Measurements from ENCODE around the gene NCOA3. TPM values are rescaled to one million over a fixed set of nuclear protein-coding genes. Genes with fewer than 3 reads are reported as not detected.

NCOA3 gene
- total RNA-seq, 2 experiments from 2014 or later, result 59.1 to 70.6 TPM

DNA sequence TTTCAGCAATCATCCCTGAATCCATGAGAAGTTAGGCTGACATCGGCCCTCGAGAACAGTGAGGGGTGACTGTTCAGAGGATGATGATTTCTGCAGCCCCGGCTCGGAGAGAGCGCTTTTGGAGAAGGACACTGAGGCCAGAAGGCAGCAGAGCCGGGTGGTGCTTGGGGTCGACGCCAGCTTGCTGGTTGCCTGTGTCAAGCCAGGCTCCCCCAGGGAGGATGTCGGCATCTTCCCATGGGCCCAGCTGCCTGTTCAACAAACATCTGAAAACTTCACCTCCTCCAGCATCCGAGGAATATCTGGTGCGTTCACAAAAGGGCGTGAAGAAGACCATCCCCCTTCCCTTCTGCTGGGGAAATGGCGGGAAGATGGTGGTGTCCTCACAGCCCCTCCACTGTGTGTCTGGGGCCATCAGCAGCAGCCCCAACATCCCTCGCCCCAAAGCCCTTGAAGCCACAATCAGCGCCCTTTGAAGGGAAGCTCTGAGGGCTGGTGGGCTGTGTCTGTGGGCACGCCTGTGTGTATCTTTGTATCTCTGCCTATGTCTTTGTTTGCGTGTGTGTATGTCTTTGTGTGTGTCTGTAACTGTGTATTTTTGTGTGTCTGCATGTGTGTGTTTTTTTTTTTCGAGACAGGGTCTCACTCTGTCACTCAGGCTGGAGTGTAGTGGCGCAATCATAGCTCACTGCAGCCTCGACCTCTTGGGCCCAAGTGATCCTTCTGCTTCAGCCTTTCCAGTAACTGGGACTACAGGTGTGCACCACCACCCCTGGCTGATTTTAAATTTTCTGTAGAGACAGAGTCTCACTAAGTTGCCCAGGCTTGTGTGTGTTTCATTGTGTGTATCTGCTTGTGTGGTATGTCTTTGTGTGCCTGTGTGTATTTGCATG is 185.7 kb downstream of the NCOA3 start:
- CTCF ChIA-PET, result no interaction called here

DNA sequence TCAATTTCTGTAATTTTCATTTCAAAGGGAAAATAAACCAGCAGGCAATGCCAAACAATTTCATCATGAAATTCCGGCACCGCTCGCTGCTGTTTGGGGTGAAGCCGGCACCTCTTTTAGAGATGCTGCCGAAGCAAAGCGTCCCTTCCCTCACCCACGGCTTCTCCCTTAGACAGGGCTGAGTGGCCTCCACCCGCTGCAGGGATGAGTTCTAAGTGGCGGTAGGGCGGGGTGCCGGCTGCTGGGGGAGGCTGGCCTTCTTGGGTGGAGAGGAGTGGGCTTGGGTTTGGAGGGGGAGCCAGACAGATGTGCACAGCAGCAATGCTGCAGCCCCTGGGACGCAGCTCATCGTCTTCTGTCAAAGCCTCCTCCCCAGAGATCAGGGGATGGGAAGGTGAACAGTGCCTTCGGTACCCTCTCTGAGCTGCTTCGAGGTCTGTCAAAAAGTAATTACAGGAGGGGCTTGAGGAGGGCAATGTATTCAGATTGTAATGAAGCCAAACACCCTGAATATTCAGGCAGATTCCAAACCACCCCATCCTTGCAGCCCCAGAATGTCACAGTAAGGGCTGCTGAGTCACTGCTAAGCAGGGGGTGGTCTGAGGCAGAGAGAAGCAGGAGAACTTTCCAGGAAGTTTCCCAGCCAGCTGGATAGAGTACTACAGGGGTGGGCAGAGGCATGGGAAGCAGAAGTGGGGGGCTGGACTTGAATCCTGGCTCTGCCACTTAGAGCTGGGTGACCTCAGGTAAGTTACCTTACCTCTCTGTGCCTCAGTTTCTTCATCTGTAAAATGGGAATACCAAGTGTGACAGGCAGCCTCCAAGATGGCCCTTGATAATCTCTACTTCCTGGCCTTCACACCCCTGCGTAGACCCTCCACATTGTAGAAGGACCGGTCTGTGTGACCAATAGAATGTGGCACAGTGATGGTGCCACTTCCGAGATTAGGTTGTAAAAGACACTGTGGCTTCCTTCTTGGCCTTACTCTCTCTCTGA is 187.0 kb downstream of the NCOA3 start:
- peaks cover 3% of the 10 kb centered on the region for H3K9me3 Mint-ChIP-seq
- no peaks in the 10 kb centered on the region for H3K36me3 Mint-ChIP-seq (ENCODE audit: low read depth)
- DNase-seq, result no peak
- H3K27me3 Mint-ChIP-seq, result peaks cover 5% of the 10 kb centered on the region
- H3K4me3 Mint-ChIP-seq, result no peak overlapping the region
- ChIA-PET CTCF (interaction anchor here (1.8 kb wide), 1 partner anchor 11 kb away, joined by 5 read pairs; no protein-coding TSS in a partner anchor), POLR2A (no interaction called here)
- H3K4me1 Mint-ChIP-seq, result no peaks in the 10 kb centered on the region
- H3K27ac Mint-ChIP-seq, result no peak overlapping the region

More for the DNA sequence above, 185.7 kb downstream of the NCOA3 start:
- Mint-ChIP-seq H3K4me1 (no peaks in the 10 kb centered on the region), H3K9me3 (peaks cover 3% of the 10 kb centered on the region), H3K36me3 (ENCODE audit: low read depth) (no peaks in the 10 kb centered on the region), H3K27ac (no peak overlapping the region), H3K4me3 (no peak overlapping the region), H3K27me3 (peaks cover 2% of the 10 kb centered on the region)
- DNase-seq, result no peak
- POLR2A ChIA-PET, result no interaction called here

DNA sequence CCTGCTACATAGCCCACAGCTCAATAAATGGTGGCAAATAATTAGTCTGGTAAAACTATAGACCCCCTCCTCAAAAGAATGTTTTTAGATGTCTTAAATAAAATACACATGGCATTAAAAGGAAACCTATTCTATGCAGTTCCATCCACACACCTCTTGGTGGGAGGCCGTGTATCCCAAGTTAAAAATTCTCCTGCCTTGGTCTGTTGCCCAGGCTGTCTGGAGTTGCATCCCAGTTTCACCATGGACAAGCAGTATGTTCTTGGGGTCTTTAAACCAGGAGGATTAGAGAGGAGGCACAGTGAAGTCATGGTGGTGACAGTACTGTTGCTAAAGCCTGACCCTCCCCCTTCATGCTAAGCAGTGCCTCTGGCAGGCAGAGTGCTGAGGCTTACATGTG is 188.0 kb downstream of the NCOA3 start:
- H3K36me3 Mint-ChIP-seq (ENCODE audit: low read depth), result no peaks in the 10 kb centered on the region
- no peak for DNase-seq
- H3K4me1 Mint-ChIP-seq, result no peaks in the 10 kb centered on the region
- peaks cover 5% of the 10 kb centered on the region for H3K27me3 Mint-ChIP-seq
- peaks cover 3% of the 10 kb centered on the region for H3K9me3 Mint-ChIP-seq
- no peak overlapping the region for H3K4me3 Mint-ChIP-seq
- ChIA-PET CTCF (interaction anchor here (1.8 kb wide), 1 partner anchor 10 kb away, joined by 5 read pairs; no protein-coding TSS in a partner anchor), POLR2A (no interaction called here)
- H3K27ac Mint-ChIP-seq, result no peak overlapping the region

- no peaks in the 10 kb centered on the region for H3K36me3 Mint-ChIP-seq (ENCODE audit: low read depth)
- ChIA-PET CTCF (interaction anchor here (0.7 to 2.6 kb wide), 2 partner anchors 13 to 484 kb away, joined by 3 to 15 read pairs; no protein-coding TSS in a partner anchor), POLR2A (no interaction called here)
- H3K27ac Mint-ChIP-seq, result no peak overlapping the region
- peaks cover 6% of the 10 kb centered on the region for H3K4me1 Mint-ChIP-seq
- H3K27me3 Mint-ChIP-seq, result peaks cover 5% of the 10 kb centered on the region
- DNase-seq, result no peak
- no peak overlapping the region for H3K4me3 Mint-ChIP-seq
- H3K9me3 Mint-ChIP-seq, result peaks cover 3% of the 10 kb centered on the region
These were observed 189.9 kb downstream of the NCOA3 start for GRCh38 chr20:47691625-47692024.

GRCh38 chr20:47694021-47694818 is 192.5 kb downstream of the NCOA3 start:
- H3K4me3 Mint-ChIP-seq, result no peak overlapping the region
- peaks cover 3% of the 10 kb centered on the region for H3K9me3 Mint-ChIP-seq
- no peaks in the 10 kb centered on the region for H3K36me3 Mint-ChIP-seq (ENCODE audit: low read depth)
- ChIA-PET POLR2A (no interaction called here), CTCF (interaction anchor here (1.0 to 1.6 kb wide), 3 partner anchors 17 to 54 kb away, joined by 3 to 8 read pairs (median 3); no protein-coding TSS in a partner anchor)
- H3K27me3 Mint-ChIP-seq, result peaks cover 5% of the 10 kb centered on the region
- no peak overlapping the region for H3K27ac Mint-ChIP-seq
- DNase-seq, result no peak
- peaks cover 6% of the 10 kb centered on the region for H3K4me1 Mint-ChIP-seq

GRCh38 chr20:47696856-47697255 is 195.2 kb downstream of the NCOA3 start:
- Mint-ChIP-seq H3K27ac (no peak overlapping the region), H3K4me1 (peaks cover 6% of the 10 kb centered on the region), H3K9me3 (no peaks in the 10 kb centered on the region), H3K27me3 (peaks cover 3% of the 10 kb centered on the region), H3K36me3 (ENCODE audit: low read depth) (no peaks in the 10 kb centered on the region), H3K4me3 (no peak overlapping the region)
- ChIA-PET CTCF (interaction anchor here (1.2 kb wide), 1 partner anchor 63 kb away, joined by 3 read pairs; no protein-coding TSS in a partner anchor), POLR2A (no interaction called here)
- no peak for DNase-seq

DNA sequence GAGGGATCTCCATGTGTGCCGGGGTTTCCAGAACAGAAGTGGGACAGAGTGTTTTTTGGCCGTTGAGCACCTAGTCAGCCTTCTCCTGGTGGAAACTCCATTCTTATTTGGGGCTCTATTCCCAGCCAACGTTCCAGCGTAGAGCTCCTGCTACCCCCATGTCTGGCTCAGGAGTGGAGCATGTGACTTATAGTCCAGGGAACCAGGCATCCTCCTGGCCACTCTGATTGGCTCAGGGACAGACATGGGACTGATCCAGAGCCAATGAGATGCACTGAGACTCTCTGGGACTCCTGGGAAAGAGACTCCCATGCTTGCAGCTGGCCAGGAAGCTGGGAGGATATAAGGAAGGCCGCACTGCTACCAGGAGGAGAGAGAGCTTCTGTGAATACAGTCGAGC is 196.5 kb downstream of the NCOA3 start:
- H3K27ac Mint-ChIP-seq, result no peak overlapping the region
- CTCF ChIA-PET, result interaction anchor here (1.2 kb wide), 2 partner anchors 20 to 29 kb away, joined by 3 read pairs; no protein-coding TSS in a partner anchor

DNA sequence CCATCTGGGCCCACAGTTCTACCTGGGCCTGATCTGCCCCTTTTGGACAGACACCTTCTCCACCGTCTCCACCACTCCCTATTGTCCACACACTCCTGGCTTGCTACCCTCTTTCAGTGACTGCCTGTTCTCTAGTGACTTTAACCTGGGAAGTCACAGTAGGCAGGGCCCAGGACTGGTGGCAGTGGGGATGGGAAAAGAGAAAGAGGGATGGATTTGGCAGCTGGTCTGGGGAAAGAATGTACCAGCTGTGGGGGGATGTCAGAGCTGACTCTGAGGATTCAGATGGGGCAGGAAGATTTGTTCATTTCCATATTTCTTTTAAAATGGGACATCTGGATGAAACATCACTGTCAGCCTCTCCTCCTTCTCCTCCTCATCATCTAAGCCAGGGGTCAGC is 198.1 kb downstream of the NCOA3 start:
- H3K4me3 Mint-ChIP-seq, result no peak overlapping the region
- H3K27me3 Mint-ChIP-seq, result no peaks in the 10 kb centered on the region
- H3K9me3 Mint-ChIP-seq, result no peaks in the 10 kb centered on the region
- H3K27ac Mint-ChIP-seq, result no peak overlapping the region
- peaks cover 6% of the 10 kb centered on the region for H3K4me1 Mint-ChIP-seq
- DNase-seq, result no peak
- POLR2A ChIA-PET, result no interaction called here
- CTCF ChIA-PET, result interaction anchor here (0.7 to 1.8 kb wide), 2 partner anchors 10 to 28 kb away, joined by 4 to 5 read pairs; no protein-coding TSS in a partner anchor
- no peaks in the 10 kb centered on the region for H3K36me3 Mint-ChIP-seq (ENCODE audit: low read depth)

More for the DNA sequence above, 196.5 kb downstream of the NCOA3 start:
- no peak for DNase-seq
- Mint-ChIP-seq H3K4me3 (no peak overlapping the region), H3K4me1 (peaks cover 6% of the 10 kb centered on the region), H3K27me3 (no peaks in the 10 kb centered on the region), H3K9me3 (no peaks in the 10 kb centered on the region), H3K36me3 (ENCODE audit: low read depth) (no peaks in the 10 kb centered on the region)
- POLR2A ChIA-PET, result no interaction called here

- no peaks in the 10 kb centered on the region for H3K27me3 Mint-ChIP-seq
- no peaks in the 10 kb centered on the region for H3K36me3 Mint-ChIP-seq (ENCODE audit: low read depth)
- no peaks in the 10 kb centered on the region for H3K9me3 Mint-ChIP-seq
- POLR2A ChIA-PET, result no interaction called here
- peaks cover 2% of the 10 kb centered on the region for H3K4me1 Mint-ChIP-seq
- H3K27ac Mint-ChIP-seq, result no peak overlapping the region
- CTCF ChIA-PET, result interaction anchor here (0.7 to 1.8 kb wide), 2 partner anchors 10 to 29 kb away, joined by 4 to 5 read pairs; no protein-coding TSS in a partner anchor
- DNase-seq, result no peak
- H3K4me3 Mint-ChIP-seq, result no peak overlapping the region
These were observed 198.6 kb downstream of the NCOA3 start for GRCh38 chr20:47700327-47700726.

DNA sequence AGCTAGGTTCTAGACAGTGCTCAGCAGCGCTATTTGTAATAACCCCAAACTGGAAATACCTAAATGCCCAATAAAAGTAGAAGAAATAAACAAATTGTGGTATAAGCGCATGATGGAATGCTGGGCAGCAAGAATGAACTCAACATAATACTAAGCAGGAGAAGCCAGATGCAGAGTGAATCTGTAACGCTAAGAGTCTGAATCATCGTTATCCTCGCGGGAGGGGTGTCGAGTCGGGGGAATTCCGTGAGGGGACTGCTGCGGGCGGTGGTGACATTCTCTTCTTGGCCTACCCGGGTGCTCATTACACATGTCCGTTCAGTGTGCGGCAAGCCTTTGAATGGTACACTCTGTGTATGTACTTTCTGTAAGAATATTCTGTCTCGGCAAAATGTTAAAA is 199.9 kb downstream of the NCOA3 start:
- ChIA-PET POLR2A (no interaction called here), CTCF (no interaction called here)
- Mint-ChIP-seq H3K9me3 (no peaks in the 10 kb centered on the region), H3K4me1 (no peaks in the 10 kb centered on the region), H3K36me3 (ENCODE audit: low read depth) (no peaks in the 10 kb centered on the region), H3K27me3 (no peaks in the 10 kb centered on the region), H3K27ac (no peak overlapping the region), H3K4me3 (no peak overlapping the region)
- DNase-seq, result no peak

DNA sequence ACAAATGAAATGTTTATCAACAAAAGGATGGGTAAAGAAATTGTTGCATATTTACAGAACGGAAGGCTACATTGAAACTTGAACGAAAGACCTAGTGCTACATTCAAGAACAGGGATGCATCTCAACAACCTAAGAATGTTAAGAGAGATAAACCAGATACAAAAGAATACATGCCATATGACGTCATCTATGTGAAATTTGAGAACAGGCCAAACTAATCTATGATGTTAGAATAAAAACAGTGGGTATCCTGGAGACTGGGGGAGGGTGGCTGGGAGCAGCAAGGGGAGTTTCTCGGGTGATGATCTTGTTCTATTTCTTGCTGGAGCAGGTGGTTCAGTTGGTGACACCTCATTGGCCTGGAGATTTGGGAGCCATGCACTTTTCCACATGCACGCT is 202.1 kb downstream of the NCOA3 start:
- DNase-seq, result no peak
- ChIA-PET POLR2A (no interaction called here), CTCF (no interaction called here)
- no peaks in the 10 kb centered on the region for H3K27me3 Mint-ChIP-seq
- H3K4me3 Mint-ChIP-seq, result no peak overlapping the region
- no peaks in the 10 kb centered on the region for H3K4me1 Mint-ChIP-seq
- no peaks in the 10 kb centered on the region for H3K9me3 Mint-ChIP-seq
- H3K27ac Mint-ChIP-seq, result no peak overlapping the region
- H3K36me3 Mint-ChIP-seq (ENCODE audit: low read depth), result no peaks in the 10 kb centered on the region

Data from activated CD4-positive, alpha-beta T cell treated with anti-CD3 and anti-CD28 coated beads, Interleukin-2, amount 10 ng/mL, durations not matched to agents 7 days and 5 days (primary cell).